Left lung (tissue), 10 donors: Measurements from ENCODE around the gene MTAP. TPM values are rescaled to one million over a fixed set of nuclear protein-coding genes. Genes with fewer than 3 reads are reported as not detected.

ENCODE experiments used
- ATAC-seq: fragments of 200-7000 bp; cut with Tn5 transposase; one replicate; pipeline ENCODE4 v1.9.1; 2020; ENCODE audit warnings: moderate library complexity
- DNase-seq, 4 donors: peaks; one replicate each; pipeline ENCODE4 v3.0.0-alpha.2; 2013 to 2020
- H3K27ac ChIP-seq, 2 donors: fragments of 200-600 bp; sonication (generic) in 1 of 2; one replicate each; pipeline versions ENCODE4 v1.5.0 to v1.8.0; 2020 to 2021
- H3K27me3 ChIP-seq, 2 donors: fragments of 200-600 bp; sonication (generic) in 1 of 2; one replicate each; pipeline versions ENCODE4 v1.5.0 to v1.8.0; 2020 to 2021
- H3K36me3 ChIP-seq, 2 donors: fragments of 200-600 bp; sonication (generic) in 1 of 2; one replicate each; pipeline versions ENCODE4 v1.5.0 to v1.8.0; 2020 to 2021
- H3K4me1 ChIP-seq, 2 donors: fragments of 200-600 bp; one replicate each; pipeline ENCODE4 v1.8.0; 2021
- H3K4me3 ChIP-seq, 2 donors: fragments of 200-600 bp; sonication (generic) in 1 of 2; one replicate each; pipeline versions ENCODE4 v1.5.0 to v1.8.0; 2020 to 2021; ENCODE audit warnings: mild to moderate bottlenecking in 1 of 2
- H3K9me3 ChIP-seq, 2 donors: fragments of 200-600 bp; sonication (generic) in 1 of 2; one replicate each; pipeline versions ENCODE4 v1.5.0 to v1.8.0; 2020 to 2021
- CTCF ChIP-seq, 2 donors: fragments of 200-600 bp; sonication (generic) in 1 of 2; IDR thresholded peaks; one replicate each; pipeline versions ENCODE4 v1.5.0 to v1.8.0; 2021; ENCODE audit warnings: antibody characterized with exemption in 2 of 2
- intact Hi-C, 2 donors: fragments of 100-400 bp; cut with DNase I; formaldehyde crosslinking; loops; one replicate each; pipeline versions ENCODE4 v1.11.2 to v1.14.2; 2022
- polyA plus RNA-seq, 6 donors: library from polyadenylated mRNA; unstranded; fragments of 120-200 nt; gene quantifications; one replicate each; pipeline ENCODE4 v1.2.1, GENCODE V29; 2013; ENCODE audit not compliant: insufficient read length in 6 of 6
- total RNA-seq, 2 donors: library from RNA; stranded (reverse); fragmentation: NEBNext Ultra II Directional; extraction: Animal tissue kit (Norgen Biotek cat#: 25700); gene quantifications; one replicate each; pipeline ENCODE4 v1.2.1, GENCODE V29; 2021
- donor health status: DM: no; HTN: yes; CAD: no.
- donor health status: DM: no; HTN: no; CAD: no.

Gene MTAP
- total and polyA plus RNA-seq, 8 donors: 34.0 to 44.6 (median 36.7) TPM

- no peaks in the 10 kb centered on the region for H3K27me3 ChIP-seq
- DNase-seq (no peak), ATAC-seq (no peak)
- H3K9me3 ChIP-seq: no peaks in the 10 kb centered on the region
- no peak for TF ChIP-seq CTCF (IDR thresholded peaks at IDR 0.05)
- no peak overlapping the region for H3K4me3 ChIP-seq
- H3K27ac ChIP-seq: no peak overlapping the region
- H3K36me3 ChIP-seq: no peaks in the 10 kb centered on the region
- no peaks in the 10 kb centered on the region for H3K4me1 ChIP-seq
- intact Hi-C loops: no loop called here
Measured at GRCh38 chr9:21872696-21873095, 70.3 kb downstream of the MTAP start.

- Histone ChIP-seq H3K4me1 (no peaks in the 10 kb centered on the region), H3K27ac (no peak overlapping the region), H3K27me3 (no peaks in the 10 kb centered on the region), H3K4me3 (no peak overlapping the region), H3K9me3 (no peaks in the 10 kb centered on the region), H3K36me3 (no peaks in the 10 kb centered on the region)
- DNase-seq (no peak), ATAC-seq (no peak)
- TF ChIP-seq CTCF (IDR thresholded peaks at IDR 0.05): no peak
- intact Hi-C loops: no loop called here
Measured at GRCh38 chr9:21873540-21874221, 71.2 kb downstream of the MTAP start.

GRCh38 chr9:21875893-21876292 lies 73.5 kb downstream of the MTAP start:
- peaks cover 0 to 9% of the 10 kb centered on the region in 2 donors for H3K36me3 ChIP-seq
- no peak overlapping the region for H3K27ac ChIP-seq
- ATAC-seq (no peak), DNase-seq (no peak)
- peaks cover 0 to 12% of the 10 kb centered on the region in 2 donors for H3K9me3 ChIP-seq
- no peaks in the 10 kb centered on the region for H3K4me1 ChIP-seq
- intact Hi-C loops: no loop called here
- H3K27me3 ChIP-seq: no peaks in the 10 kb centered on the region
- no peak for TF ChIP-seq CTCF (IDR thresholded peaks at IDR 0.05)
- H3K4me3 ChIP-seq: no peak overlapping the region

- ATAC-seq (no peak), DNase-seq (peak in 1 of 4 donors; percentile 8)
- H3K36me3 ChIP-seq: peaks cover 0 to 16% of the 10 kb centered on the region in 2 donors
- no peaks in the 10 kb centered on the region for H3K27me3 ChIP-seq
- H3K9me3 ChIP-seq: peaks cover 0 to 30% of the 10 kb centered on the region in 2 donors
- no peak for TF ChIP-seq CTCF (IDR thresholded peaks at IDR 0.05)
- intact Hi-C loops: no loop called here
- H3K4me1 ChIP-seq: no peaks in the 10 kb centered on the region
- no peak overlapping the region for H3K4me3 ChIP-seq
- no peak overlapping the region for H3K27ac ChIP-seq
Measured at GRCh38 chr9:21883642-21884041, 81.2 kb downstream of the MTAP start.

DNA sequence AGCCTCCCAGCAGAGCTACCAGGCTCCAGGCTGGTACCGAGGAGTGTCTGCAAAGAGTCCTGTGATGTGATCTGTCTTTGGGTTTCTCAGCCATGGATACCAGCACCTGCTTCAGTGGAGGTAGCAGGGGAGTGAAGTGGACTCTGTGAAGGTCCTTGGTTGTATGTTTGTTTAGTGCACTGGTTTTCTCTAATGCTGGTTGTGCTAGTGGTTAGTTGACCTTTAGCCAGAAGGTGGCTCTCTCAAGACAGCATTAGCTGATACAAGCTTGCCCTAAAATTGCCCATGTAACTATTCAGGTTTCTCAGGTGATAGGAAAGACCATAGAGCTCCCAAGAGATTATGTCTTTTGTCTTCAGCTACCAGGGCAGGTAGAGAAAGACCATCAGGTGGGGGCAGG lies 87.2 kb downstream of the MTAP start:
- Histone ChIP-seq H3K9me3 (peaks cover 0 to 21% of the 10 kb centered on the region in 2 donors), H3K36me3 (peaks cover 0 to 24% of the 10 kb centered on the region in 2 donors), H3K27me3 (no peaks in the 10 kb centered on the region), H3K27ac (no peak overlapping the region), H3K4me1 (no peaks in the 10 kb centered on the region), H3K4me3 (no peak overlapping the region)
- DNase-seq (peak in 1 of 4 donors; percentile 4), ATAC-seq (no peak)
- intact Hi-C loops: no loop called here
- no peak for TF ChIP-seq CTCF (IDR thresholded peaks at IDR 0.05)
